Endothelial cell of umbilical vein (primary cell): Measurements from ENCODE around the gene HUWE1. TPM values are rescaled to one million over a fixed set of nuclear protein-coding genes. Genes with fewer than 3 reads are reported as not detected.

Source experiments
- BruUV-seq: library from RNA; stranded (reverse); fragments of 400-500 nt; replicated peaks from 2 replicates; lab custom pipeline; 2021; lab: Mats Ljungman, UMichigan
- CTCF ChIA-PET: fragments of 300-600, 350-600 bp; sonication (Branson Sonifier 250); formaldehyde crosslinking; loops from one replicate; lab custom pipeline; 2021; ENCODE audit warnings: antibody characterized with exemption, inconsistent platforms; lab: Charles Lee
- POLR2A ChIA-PET: fragments of 300-600, 350-600 bp; sonication (Branson Sonifier 250); formaldehyde crosslinking; loops from one replicate; lab custom pipeline; 2021; ENCODE audit warnings: antibody characterized with exemption, inconsistent platforms; lab: Charles Lee
- DNase-seq: peaks from one replicate; pipeline ENCODE4 v3.0.0-alpha.2; 2011; ENCODE audit warnings: low read depth, low spot score
- FAIRE-seq: peaks from 2 replicates; lab custom pipeline; 2011; peaks lifted over from hg19 to GRCh38; lab: Jason Lieb, UNC
- H2AFZ ChIP-seq: 2 replicates; pipeline ENCODE4 v1.6.0; 2012; ENCODE audit warnings: low read depth, low read length, control low read depth, inconsistent platforms
- H3K27ac ChIP-seq: 2 replicates; pipeline ENCODE4 v1.5.1; 2011; ENCODE audit warnings: low read depth, mild to moderate bottlenecking, control low read depth, low read length, moderate library complexity; ENCODE audit not compliant: insufficient read depth
- H3K27me3 ChIP-seq, 2 experiments: 2 replicates each; pipeline versions ENCODE4 v1.6.0 to v1.6.1; 2011; ENCODE audit warnings: low read length in 2 of 2, mixed read lengths in 1 of 2; ENCODE audit not compliant: control insufficient read depth in 2 of 2, insufficient read depth in 2 of 2
- H3K36me3 ChIP-seq, 2 experiments: 2 replicates in 1 of 2; 3 replicates in 1 of 2; pipeline ENCODE4 v1.5.1; 2011; ENCODE audit warnings: low read length in 2 of 2, mild to moderate bottlenecking in 1 of 2, moderate library complexity in 1 of 2; ENCODE audit not compliant: control insufficient read depth in 2 of 2, insufficient read depth in 2 of 2; ENCODE audit errors: extremely low read depth in 1 of 2
- H3K4me1 ChIP-seq: 3 replicates; pipeline ENCODE4 v1.5.1; 2011; ENCODE audit warnings: mild to moderate bottlenecking, low read length; ENCODE audit not compliant: control insufficient read depth, insufficient read depth; ENCODE audit errors: extremely low read depth
- H3K4me2 ChIP-seq: 2 replicates; pipeline ENCODE4 v1.6.1; 2011; ENCODE audit warnings: low read length, control low read depth, mixed read lengths; ENCODE audit not compliant: insufficient read depth
- H3K4me3 ChIP-seq, 3 experiments: fragments of 200-600 bp in 1 of 3; sonication (generic), shearing (Covaris generic) in 1 of 3; replicated peaks in 1 of 3; 2 replicates each; pipeline ENCODE4 v1.5.1; 2011 to 2016; ENCODE audit warnings: control low read depth in 3 of 3, low read length in 3 of 3, mild to moderate bottlenecking in 2 of 3, inconsistent platforms in 1 of 3, low read depth in 1 of 3, moderate library complexity in 1 of 3; ENCODE audit not compliant: insufficient read depth in 1 of 3
- H3K79me2 ChIP-seq: 2 replicates; pipeline ENCODE4 v1.6.0; 2012; ENCODE audit warnings: low read length, inconsistent platforms; ENCODE audit not compliant: control insufficient read depth, insufficient read depth
- H3K9ac ChIP-seq: replicated peaks from 2 replicates; pipeline ENCODE3; 2011; ENCODE audit warnings: low read length, control low read depth; ENCODE audit not compliant: insufficient read depth; ENCODE audit errors: extremely low read depth
- H3K9me1 ChIP-seq: replicated peaks from 3 replicates; pipeline ENCODE4 v1.6.0; 2011; ENCODE audit warnings: mild to moderate bottlenecking, low read length; ENCODE audit not compliant: control insufficient read depth, insufficient read depth; ENCODE audit errors: extremely low read depth
- H3K9me3 ChIP-seq: replicated peaks from 2 replicates; pipeline ENCODE4 v1.5.1; 2012; ENCODE audit warnings: low read length, inconsistent platforms; ENCODE audit not compliant: control insufficient read depth, insufficient read depth
- H4K20me1 ChIP-seq: replicated peaks from 2 replicates; pipeline ENCODE3; 2011; ENCODE audit warnings: mild to moderate bottlenecking, low read length; ENCODE audit not compliant: control insufficient read depth, insufficient read depth; ENCODE audit errors: extremely low read depth
- EZH2 ChIP-seq: IDR thresholded peaks from 2 replicates; pipeline ENCODE4 v1.6.1; 2012; ENCODE audit warnings: borderline replicate concordance, low read depth, mild to moderate bottlenecking, moderate library complexity, low read length, inconsistent platforms; ENCODE audit not compliant: severe bottlenecking
- FOS ChIP-seq: IDR thresholded peaks from 2 replicates; pipeline ENCODE4 v1.6.1; 2011; ENCODE audit warnings: mild to moderate bottlenecking, low read length, moderate library complexity, borderline replicate concordance; ENCODE audit not compliant: insufficient read depth
- GATA2 ChIP-seq: IDR thresholded peaks from 2 replicates; pipeline ENCODE4 v1.7.0; 2011; ENCODE audit warnings: low read depth, mild to moderate bottlenecking, moderate library complexity, mixed read lengths, low read length; ENCODE audit not compliant: insufficient read length, insufficient read depth
- JUN ChIP-seq: IDR thresholded peaks from 2 replicates; pipeline ENCODE4 v1.6.1; 2011; ENCODE audit warnings: borderline replicate concordance, low read depth; ENCODE audit not compliant: insufficient read length, insufficient read depth
- MAX ChIP-seq: IDR thresholded peaks from 2 replicates; pipeline ENCODE4 v1.6.1; 2011; ENCODE audit not compliant: insufficient read depth, insufficient read length
- MYC ChIP-seq: IDR thresholded peaks from one replicate; pipeline ENCODE4 v1.6.1; 2011; ENCODE audit warnings: mild to moderate bottlenecking, low read depth, low read length
- POLR2A ChIP-seq: IDR thresholded peaks from 2 replicates; pipeline ENCODE4 v1.6.1; 2012; ENCODE audit warnings: low read depth, mild to moderate bottlenecking, control low read depth, low read length
- POLR2AphosphoS5 ChIP-seq: IDR thresholded peaks from 2 replicates; pipeline ENCODE4 v1.6.1; 2012; ENCODE audit warnings: low read depth, mild to moderate bottlenecking, control low read depth, low read length, moderate library complexity; ENCODE audit not compliant: insufficient read depth
- dilution Hi-C: fragments of 300-500 bp; cut with MboI; formaldehyde crosslinking; loops from one replicate; pipeline ENCODE4 v1.15.0; 2019; ENCODE audit warnings: low sequenced_read_pairs; ENCODE audit not compliant: extremely low pct_ligation_motif_present
- intact Hi-C: fragments of 100-400 bp; cut with micrococcal nuclease; formaldehyde crosslinking; loops from one replicate; pipeline ENCODE4 v1.10.0; 2022
- polyA plus RNA-seq, 4 experiments: library from polyadenylated mRNA; depleted of rRNA in 3 of 4; stranded (reverse) in 3 of 4; unstranded in 1 of 4; fragments of >200 nt; gene quantifications; 2 replicates each; pipeline versions ENCODE4 v1.2.1 to v1.2.3, GENCODE V29; 2011 to 2012; ENCODE audit warnings: missing spikeins in 1 of 4
- total RNA-seq: library from RNA; stranded (reverse); gene quantifications from 2 replicates; pipeline ENCODE4 v1.2.3, GENCODE V29; 2021
- TF ChIP-seq, protein P1 (sequence below), 2 donors: IDR thresholded peaks; 1 replicate in 1 of 2; 2 replicates in 1 of 2; pipeline ENCODE4 v1.5.1; 2011; ENCODE audit warnings: low read length in 2 of 2, mild to moderate bottlenecking in 2 of 2, moderate library complexity in 2 of 2, control low read depth in 1 of 2, inconsistent platforms in 1 of 2, low read depth in 1 of 2; ENCODE audit not compliant: insufficient read depth in 1 of 2; ENCODE audit errors: extremely low read depth in 1 of 2

HUWE1 gene
- total and polyA plus RNA-seq, 2 donors (not counting 3 experiments of a cell fraction or from before 2014, with no cell fraction given) = 66.6 to 210 TPM

DNA sequence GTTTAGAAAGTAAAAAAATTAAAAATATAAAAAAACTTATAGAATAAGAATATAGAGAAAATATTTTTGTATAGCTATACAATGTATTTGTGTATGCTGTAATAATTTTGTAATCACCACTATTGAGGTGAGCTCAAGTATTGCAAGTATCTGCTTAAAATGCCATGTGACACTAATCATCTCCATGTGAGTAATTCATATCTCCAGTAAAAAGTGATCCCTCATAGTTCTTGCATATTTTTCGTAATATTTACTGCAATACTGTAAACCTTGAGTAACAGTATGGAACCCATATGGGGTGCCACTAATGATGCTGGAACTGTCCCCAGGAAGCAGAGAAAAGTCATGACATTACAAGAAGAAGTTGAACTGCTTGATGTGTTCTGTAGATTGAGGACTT, 43.2 kb upstream of the HUWE1 start:
- Histone ChIP-seq H3K79me2 (no peaks in the 10 kb centered on the region), H3K27ac (no peak overlapping the region), H2AFZ (no peak overlapping the region), H3K9me3 (no peaks in the 10 kb centered on the region), H3K4me3 (no peak overlapping the region), H3K27me3 (no peaks in the 10 kb centered on the region), H3K9ac (no peak overlapping the region), H4K20me1 (no peaks in the 10 kb centered on the region), H3K4me2 (no peak overlapping the region), H3K36me3 (no peaks in the 10 kb centered on the region), H3K4me1 (no peaks in the 10 kb centered on the region), H3K9me1 (no peaks in the 10 kb centered on the region)
- TF ChIP-seq POLR2A = no peak
- no peak for TF ChIP-seq JUN
- TF ChIP-seq, protein P1, sequence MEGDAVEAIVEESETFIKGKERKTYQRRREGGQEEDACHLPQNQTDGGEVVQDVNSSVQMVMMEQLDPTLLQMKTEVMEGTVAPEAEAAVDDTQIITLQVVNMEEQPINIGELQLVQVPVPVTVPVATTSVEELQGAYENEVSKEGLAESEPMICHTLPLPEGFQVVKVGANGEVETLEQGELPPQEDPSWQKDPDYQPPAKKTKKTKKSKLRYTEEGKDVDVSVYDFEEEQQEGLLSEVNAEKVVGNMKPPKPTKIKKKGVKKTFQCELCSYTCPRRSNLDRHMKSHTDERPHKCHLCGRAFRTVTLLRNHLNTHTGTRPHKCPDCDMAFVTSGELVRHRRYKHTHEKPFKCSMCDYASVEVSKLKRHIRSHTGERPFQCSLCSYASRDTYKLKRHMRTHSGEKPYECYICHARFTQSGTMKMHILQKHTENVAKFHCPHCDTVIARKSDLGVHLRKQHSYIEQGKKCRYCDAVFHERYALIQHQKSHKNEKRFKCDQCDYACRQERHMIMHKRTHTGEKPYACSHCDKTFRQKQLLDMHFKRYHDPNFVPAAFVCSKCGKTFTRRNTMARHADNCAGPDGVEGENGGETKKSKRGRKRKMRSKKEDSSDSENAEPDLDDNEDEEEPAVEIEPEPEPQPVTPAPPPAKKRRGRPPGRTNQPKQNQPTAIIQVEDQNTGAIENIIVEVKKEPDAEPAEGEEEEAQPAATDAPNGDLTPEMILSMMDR (IDR thresholded peaks at IDR 0.05; ENCODE audit: extremely low read depth in 1 of 2, insufficient read depth in 1 of 2, low read depth in 1 of 2, low read length in 2 of 2) = no peak
- no peak for TF ChIP-seq FOS
- TF ChIP-seq GATA2 = no peak
- TF ChIP-seq MYC = no peak
- TF ChIP-seq MAX = no peak
- no peak for TF ChIP-seq EZH2
- no peak for TF ChIP-seq POLR2AphosphoS5
- no peak for FAIRE-seq
- ChIA-PET POLR2A (no interaction called here), CTCF (no interaction called here)
- DNase-seq = no peak
- BruUV-seq = no TSS peak
- intact Hi-C loops = no loop called here
- dilution Hi-C loops = no loop called here
